Islet of Langerhans (tissue), 1 donor: Measurements from ENCODE around the gene PRDM16.

Experiments used
- FAIRE-seq: peaks from one replicate; lab custom pipeline; 2011; peaks lifted over from hg19 to GRCh38; lab: Jason Lieb, UNC

Gene PRDM16

DNA sequence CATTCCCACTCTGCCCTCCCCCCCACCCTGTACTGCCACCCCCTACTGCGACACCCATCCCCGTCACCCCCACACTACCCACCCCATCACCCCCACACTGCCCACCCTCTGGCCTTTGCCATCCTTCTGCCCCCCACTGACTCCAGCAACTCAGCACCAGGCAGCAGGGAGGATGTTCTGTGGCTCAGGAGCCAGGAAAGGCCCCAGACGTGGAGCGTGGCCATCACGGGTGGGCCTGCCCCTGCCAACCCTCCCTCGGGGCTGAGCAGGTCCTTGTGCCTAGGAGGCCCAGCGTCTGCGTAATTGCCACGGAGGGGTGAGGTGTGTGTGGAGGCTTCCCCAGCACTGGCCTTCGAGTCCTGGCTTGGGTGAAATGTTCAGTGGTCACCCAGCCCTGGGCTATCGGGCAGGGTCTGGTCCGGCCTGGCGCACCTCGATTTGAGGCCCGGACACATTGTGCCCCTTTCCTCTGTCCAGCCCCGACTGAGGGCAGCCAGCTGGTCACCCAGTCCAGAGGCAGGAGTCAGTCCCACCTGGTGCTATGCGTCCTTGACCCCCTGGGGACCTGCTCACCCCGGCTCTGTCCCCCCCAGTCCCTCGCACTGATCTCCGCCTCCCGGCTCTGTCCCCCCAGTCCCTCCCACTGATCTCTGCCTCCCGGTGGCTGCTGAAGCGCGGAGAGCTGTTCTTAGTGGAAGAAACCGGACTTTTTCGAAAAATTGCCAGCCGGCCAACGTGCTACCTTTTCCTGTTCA is 408.4 kb downstream of the PRDM16 start:
- FAIRE-seq: no peak

DNA sequence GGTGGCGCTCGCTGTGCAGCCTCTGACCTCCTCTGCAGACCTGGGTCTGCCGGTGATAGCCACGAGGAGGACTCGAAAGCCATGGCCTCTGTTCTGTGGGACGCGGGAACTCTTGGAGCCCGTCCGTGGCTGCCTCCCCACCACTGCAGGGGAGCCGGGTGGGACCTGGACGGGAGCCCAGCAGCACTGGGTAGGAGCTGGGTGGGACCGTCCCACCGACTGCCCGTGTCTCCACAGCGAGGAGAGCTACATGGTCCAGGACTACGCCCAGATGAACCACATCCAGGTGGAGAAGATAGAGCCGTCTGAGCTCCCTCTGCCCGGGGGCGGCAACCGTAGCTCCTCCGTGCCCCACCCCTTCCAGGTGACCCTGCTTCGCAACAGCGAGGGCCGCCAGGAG is 409.2 kb downstream of the PRDM16 start:
- FAIRE-seq: no peak

DNA sequence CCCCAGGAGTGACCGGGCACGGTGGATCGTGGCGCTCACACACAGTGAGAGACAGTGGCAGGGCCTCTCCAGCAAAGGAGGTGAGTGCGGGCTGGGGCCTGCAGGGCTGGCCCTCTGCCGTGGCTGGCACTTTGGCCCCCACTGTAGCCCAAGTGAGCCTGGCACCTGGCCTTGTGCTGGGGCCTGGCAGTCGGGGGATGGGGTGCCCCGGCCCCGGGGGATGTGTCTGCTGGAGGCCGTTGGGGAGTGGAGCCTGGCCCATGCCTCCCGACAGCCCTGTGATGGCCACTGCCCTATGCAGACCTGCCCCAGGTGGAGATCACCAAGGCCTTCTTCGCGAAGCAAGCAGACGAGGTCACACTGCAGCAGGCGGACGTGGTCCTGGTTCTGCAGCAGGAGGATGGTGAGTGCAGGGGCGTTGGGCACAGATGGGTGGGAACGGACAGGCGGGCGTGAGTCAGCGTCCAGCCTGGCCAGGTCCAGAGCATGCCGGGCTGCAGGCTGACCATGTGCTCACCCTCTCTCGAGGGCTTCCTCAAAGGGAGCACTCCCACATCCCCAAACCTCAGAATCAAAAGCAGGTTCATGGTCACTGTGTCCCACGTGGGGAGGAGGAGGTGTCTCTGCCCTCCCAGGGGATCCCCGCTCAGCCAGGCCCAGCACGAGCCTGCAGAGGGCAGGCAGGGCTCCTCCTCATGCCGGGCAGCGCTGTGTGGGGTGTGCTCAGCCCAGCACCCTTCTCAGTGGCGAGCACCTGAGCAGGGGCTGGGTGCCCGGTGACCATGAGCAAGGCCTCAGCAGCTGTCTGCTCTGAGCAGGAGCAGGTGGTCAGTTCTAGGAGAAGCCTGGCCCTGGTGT is 410.7 kb downstream of the PRDM16 start:
- no peak for FAIRE-seq

DNA sequence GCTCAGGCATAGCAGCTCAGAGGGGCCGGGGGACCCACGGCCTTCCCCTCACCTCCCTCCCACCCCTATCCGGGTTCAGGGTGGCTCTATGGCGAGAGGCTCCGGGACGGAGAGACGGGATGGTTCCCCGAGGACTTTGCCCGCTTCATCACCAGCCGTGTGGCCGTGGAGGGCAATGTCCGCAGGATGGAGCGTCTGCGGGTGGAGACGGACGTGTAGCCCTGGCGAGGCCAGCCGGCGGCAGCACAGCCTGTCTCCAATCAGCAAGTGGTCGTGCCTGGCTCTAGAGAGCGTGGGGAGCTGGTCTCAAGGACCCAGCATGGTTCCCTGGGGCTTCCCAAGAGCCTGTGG is 411.3 kb downstream of the PRDM16 start:
- no peak for FAIRE-seq

DNA sequence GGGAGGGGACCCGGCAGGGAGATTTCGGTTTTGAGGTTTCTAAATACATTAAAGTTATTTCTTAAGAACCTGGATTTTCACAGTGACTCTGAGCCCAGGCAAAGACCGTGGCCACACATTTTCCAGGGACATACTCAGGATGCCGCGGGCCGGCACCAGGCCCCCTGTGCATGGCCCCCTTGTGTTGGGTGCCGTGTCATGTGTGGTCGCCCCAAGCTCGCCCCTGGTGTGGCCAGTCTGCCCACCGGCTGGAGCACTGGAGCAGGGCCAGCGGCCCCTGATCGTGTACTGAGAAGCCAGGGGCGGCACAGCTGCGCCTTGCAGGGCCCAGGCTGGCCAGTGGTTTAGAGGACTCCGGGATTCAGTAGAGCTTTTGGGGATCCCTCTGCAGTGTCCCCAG is 412.0 kb downstream of the PRDM16 start:
- FAIRE-seq: no peak

DNA sequence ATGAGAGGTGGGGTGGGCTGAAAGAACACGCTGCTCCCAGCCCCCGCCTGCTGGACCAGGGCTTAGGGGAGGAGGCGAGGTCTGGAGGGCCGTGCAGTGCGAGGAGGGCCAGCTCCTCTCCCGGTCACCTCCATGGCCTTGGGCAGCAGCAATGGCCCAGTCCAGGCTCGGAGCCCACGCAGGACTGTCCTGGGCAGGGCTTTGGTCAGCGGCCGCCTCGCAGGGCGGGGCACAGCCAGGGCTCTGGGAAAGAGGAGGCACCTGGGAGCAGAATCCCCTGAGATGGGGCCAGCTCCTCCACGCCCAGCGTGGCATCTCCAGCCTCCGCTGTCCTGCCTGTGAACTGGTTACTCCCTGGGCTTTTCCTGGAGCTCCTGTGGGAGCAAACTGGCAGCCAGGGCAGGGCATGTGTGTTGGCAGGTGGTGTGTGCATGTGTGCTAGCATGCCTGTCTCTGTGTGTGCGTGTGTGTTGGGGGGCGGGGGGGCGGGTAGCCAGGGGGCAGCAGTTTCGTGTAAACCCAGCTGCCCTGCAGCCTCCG is 412.9 kb downstream of the PRDM16 start:
- FAIRE-seq: no peak

DNA sequence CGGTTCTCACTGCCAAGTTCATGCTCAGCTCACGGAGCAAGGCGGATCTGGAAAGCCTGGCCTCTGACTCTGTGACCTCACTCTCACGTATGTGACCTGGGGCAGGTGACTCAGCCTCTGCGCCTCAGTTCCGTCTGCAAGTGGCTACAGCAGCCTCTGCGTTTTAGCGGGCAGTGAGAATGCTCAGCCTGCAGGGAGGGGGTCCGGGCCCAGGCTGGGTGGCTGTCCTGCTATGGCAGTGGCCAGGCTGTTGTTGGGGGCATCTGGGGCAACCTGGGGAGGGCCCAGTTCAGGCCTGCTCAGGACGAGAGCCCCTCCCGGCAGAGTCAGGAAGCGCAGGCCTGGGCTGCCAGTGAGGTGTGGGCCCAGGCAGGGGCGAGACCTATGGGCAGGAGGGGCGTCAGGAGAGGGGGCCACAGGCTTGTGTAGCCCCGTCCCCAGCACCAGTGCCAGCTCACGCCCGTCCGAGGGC is 413.4 kb downstream of the PRDM16 start:
- no peak for FAIRE-seq

DNA sequence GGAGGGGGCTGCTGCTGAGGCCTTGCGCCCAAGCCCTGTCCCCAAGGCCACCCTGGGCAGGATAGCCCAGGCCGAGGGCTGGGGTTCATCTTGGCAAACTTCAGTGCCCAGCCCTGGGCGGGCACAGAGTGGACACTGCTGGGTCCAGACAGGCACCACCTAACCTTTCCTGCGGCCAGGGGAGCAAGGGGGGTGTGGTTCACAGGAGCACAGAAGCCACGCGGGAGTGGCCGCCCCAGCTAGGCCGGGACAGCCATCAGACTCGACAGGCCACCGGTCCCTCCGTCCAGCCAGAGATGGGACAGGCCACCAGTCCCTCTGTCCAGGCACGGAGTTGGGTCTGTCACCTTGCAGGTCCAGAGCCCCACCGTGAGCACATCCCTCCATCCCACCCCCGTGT is 414.4 kb downstream of the PRDM16 start:
- no peak for FAIRE-seq

DNA sequence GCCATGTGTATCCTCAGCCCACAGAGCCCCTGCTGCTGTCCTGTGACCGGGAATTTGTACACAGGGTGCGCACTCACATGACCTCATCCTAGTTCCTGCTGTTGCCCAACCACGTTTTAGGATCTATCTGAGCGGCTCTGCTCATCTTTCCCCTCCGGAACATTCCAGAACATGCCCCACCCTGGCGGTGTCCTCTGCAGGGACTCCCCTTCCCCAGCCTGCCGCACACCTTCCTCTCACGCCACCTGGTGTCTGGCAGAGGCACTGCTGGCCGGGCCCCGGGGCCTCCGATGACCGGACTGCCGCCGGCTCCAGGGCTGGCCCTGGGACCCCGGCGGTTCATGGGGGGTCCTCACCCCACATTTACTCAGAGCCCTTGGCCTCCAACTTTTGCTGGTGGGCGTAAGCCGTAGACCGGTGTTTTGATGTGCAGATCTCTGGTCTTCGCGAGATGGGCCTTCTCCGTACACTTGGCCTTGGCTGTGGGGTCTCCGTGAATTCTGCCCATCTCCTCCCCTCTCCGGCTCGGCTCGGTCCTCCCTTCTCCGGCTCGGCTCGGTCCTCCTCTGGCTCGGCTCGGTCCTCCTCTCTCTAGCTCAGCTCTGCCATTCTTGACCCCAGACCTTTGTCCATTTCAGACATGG is 414.9 kb downstream of the PRDM16 start:
- FAIRE-seq: no peak

DNA sequence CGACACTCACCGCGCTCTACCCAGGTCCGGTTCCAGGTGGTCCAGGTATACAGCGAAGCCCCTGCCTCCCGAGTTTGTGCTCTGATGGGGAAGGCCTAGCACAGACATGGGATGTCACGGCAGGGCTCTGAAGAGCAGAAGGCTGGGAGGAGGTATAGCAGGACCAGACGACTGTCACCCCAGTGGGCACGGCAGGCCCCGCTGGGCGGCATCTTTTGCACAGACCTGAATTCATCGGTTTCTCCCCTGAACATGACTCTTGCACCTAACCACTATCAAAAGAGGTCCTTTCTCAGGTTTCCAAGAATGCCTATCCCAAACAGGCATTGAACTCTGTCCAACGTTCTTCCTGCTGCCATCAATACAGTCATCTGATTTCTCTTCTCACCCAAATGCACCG is 416.0 kb downstream of the PRDM16 start:
- no peak for FAIRE-seq
